ENCODE data around the gene CATSPERB.

DNA sequence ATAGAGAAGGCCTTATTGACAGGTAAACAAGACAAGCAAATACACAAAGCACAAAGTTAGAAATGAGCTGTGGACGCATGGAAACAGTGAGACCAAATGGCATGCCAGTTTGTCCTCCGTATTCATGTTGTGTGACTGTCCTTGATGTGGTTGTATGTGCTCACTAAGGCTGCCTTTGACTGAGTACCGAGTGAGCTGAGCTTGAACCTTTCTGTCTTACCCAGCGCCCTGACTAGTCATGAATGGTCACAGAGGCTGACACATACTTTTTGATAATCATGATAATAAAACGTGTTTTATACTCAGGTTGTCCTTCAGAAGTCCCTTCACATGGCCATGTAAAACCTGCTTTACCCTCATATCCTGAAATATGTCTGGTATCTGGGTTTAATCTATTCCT, 553 bp upstream of the CATSPERB start:
- TF ChIP-seq CTCF (IDR thresholded peaks at IDR 0.05), result no peak
- no peak for TF ChIP-seq POLR2A (IDR thresholded peaks at IDR 0.05)
- TF ChIP-seq EP300 (IDR thresholded peaks at IDR 0.05; ENCODE audit: low read depth), result no peak
- no peak for TF ChIP-seq POLR2AphosphoS5 (IDR thresholded peaks at IDR 0.05)

Data from transverse colon (tissue), 4 donors.